Amniotic epithelial cell (primary cell): Measurements from ENCODE around the gene RBFOX1.

Experiments
- DNase-seq: peaks from one replicate; pipeline ENCODE4 v3.0.0-alpha.2; 2010; ENCODE audit warnings: low read depth

Gene RBFOX1

DNA sequence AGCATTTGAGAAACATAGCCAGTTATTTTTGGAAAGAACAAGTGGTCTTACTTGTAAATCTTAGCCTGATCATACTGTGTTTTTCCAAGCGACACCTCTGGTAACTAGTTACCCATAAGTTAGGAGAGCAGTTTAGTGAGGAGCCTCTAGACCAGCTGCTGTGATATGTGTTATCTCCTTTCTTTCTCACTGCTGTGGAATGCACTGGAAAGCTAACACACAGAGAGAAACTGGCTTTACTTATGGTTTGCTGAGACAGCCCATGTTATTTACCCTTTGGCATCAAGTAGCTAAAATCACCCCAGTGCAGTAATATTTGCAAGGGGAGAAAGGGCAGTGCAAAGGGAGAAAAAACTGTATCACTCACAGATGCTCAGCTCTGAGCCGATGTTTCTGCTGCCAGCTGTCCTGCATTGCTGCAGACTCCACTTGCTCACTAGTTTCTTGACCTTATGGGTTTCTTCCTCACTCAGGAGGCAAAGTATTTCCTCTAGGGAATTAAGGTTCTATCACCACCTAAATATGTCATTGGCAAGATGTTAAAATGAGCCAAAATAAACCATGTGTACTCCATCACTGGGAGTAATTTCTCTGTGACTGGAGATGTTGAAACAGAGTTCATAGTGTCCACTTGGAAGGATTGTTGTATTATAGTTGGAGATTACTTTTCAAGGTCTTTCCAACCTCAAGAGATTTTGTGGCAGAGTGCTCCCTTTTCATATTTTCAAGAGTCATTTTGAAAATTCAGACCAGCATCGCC lies 2.3 kb downstream of the RBFOX1 start:
- no peak for DNase-seq

DNA sequence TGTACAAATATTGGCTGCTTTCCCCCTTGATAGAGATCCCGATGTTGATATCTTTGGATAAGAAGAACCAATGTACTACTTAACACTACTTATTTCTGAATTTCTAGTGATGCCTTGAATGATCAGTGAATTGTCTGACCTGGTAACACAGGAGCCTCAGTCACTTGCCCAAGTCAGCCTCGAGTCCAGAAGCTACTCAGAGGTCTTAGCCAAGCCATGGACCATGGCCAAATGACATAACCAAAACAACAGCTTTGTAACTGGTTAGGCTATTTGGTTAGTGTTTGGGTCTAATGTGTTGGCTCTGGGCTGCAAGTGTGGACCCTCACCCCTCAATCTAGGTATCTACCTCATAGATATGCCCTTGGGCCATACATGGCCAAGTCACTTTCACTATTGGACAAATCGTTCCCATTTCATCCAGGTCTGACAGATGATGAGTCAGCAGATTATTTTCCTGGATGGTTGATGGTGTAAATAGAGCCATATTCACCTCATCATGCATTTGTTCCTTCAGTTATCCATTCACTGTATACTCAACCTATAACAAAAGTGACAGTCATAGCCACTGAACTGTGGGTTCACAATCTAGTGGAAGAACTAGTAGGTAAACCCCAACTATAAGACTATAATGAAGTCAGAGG lies 3.5 kb downstream of the RBFOX1 start:
- no peak for DNase-seq

DNA sequence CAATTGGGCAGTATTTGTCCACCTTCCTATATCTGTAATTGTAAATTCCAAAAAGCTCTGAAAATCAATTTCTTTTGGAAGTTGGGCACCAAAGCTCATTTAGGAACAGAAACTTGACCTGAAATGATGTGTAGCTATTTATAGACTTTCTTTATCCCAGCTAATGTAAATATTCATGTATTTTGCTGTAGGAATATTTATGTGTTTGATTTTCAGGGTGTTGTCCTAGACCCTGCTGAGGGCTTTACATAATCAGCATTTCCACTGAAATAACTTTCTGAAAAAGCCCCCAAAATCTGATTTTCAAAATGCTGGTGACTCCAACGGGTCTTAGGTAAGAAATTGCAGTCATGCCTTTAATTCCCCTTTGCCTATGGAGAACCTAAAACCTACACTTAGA lies 4.1 kb downstream of the RBFOX1 start:
- no peak for DNase-seq

- no peak for DNase-seq
Measured at GRCh38 chr16:7338826-7339225, 6.2 kb downstream of the RBFOX1 start.

DNA sequence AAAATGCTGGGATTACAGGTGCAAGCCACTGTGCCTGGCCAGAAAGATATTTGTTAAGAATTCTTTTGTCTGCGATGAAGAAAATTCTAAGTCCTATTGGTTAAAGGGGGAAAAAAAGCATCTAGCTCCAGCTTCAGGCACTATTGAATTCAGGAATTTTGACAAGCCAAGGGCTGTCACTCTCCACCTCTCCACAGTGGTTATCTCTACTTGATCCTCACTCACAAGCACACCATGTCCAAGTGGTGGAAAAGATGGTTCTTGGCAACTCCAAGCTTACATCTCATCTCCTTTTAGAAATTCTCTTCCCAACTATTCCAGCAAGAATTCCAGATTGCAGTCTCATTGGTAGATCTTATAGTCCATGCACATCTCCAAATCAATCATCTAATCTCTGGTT lies 7.1 kb downstream of the RBFOX1 start:
- DNase-seq, result no peak

DNA sequence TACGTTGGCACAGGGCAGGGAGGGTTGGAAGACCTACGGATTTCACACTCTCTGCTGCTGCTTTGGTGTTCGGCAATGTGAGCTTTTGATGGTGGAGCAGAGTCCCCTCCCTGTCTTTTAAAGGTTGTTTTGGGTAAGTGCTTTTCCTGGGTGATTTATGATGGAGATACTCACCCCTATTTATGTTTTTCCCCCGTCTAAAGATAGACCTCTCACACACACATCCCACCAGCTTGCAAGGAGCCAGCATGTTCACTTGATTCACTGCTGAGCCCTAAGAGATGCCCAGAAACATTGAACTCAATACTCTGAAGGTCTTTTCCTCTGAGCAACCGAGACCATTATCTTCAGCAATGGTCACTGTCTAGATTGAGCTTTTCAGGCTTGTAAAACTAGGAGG lies 8.3 kb downstream of the RBFOX1 start:
- no peak for DNase-seq

DNA sequence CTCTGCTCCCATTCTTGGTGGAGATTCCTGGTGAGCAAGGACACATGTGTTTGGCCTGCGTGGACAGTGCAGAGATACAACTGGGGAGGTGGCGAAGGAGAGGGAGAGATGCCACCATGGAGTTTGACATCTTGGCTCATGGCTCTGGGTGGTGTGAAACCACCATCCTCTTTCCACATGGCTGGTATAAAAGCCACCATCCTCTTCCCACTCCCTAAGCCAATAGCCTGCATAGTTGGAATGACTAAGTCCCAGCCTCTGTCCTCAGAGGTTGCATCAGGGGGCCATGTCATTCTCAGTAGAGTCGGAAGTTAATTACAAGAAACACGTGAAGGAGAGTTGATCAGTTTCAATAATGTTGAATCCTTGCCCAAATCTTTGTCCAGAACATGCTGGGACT lies 10.0 kb downstream of the RBFOX1 start:
- no peak for DNase-seq

DNA sequence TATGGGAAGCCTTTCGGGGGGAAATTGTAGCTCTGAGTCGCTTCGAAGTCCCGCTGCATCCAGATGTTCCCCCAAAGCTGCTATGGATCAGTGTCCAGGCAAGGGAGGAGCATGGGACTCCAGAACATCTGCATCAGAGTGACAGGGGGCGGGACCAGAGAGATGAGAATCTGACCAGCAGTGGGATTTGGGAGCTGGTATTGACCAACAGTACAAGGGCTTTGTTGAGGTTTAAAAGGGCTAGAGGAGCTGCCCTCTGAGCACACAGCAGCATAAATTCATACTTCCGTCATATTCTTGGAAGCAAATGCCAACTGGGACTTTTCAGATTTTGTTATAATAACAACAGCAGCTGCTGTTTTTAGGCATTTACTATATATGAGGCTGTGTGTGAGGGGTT lies 10.6 kb downstream of the RBFOX1 start:
- no peak for DNase-seq

- no peak for DNase-seq
Measured at GRCh38 chr16:7344830-7345780, 12.5 kb downstream of the RBFOX1 start.

DNA sequence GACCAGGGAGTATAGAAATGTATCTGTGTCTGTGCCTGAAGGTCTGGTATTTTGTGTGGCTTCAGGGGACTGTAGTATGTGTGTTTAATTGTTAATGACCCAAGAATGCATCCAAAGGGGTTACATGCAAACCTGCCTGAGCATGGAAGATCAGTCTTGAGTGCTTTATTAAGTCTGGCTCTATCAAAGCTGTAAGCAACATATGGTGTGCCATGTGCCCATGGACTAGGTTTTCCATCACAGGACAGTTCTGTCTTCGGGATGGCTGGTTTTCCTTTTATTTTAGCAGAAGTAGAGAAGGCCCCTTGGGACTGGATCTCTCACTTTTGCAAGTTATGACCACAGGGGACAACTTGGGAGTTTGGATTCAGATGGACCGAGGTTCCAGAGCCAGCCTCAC lies 18.2 kb downstream of the RBFOX1 start:
- no peak for DNase-seq

DNA sequence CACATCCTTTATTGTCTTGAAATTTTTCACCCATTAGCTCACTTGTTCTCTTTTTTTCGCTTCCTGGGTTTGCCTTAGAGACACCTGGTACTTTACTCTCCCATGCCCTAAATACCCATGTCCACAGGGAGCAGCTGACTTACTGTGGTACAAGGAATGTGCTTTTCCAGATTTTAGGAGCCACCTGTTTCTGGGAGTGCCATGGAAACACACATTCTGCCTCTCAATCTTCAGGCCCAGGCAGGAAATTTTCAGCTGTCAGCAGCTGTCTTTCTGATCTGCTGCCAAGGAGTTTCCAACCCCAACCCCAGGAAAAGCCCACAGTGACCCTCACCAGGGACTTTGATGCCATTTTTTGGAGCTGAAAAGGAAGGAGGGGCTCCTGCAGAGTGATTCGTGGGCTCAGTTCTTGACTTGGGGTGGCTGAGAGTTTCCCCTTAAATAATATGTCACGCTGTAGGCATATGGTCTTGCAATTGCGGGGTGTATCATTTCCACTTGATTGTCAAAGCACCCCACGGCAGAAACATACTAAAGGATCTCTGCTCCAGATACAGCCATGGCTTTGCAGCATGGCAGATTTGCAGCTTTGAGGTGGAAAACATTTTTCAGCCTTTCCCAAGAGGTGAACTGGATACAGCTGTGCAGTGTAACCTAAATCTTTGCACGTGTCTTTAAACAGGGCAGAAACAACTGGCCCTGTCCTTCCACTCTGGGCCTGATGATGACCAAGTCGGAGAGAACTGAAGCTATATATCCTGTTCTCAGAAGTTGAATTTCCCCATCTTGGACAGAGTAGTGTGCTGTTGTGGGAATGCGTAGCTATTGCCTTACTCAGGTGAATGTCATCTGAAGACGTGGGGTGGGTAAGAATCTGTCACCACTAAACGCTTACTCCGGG lies 19.2 kb downstream of the RBFOX1 start:
- no peak for DNase-seq

DNA sequence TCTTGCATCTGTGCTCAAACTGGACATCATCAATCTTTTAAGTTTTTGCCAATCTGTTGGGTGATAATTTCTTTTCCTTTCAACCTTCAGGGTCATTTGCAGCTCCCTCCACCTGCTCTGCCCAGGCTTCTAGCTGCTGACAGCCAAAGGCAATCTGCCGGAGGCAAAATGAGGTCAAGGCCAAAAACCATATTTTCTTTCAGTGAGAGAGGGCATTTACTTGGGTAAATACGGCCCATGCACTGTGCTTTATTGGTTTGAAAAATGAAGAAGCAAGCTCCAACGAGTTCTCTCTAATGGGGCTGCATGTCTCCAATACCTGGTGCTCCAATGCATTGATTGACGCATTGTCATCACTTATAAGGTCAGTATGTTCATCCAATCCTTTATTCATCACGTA lies 23.1 kb downstream of the RBFOX1 start:
- no peak for DNase-seq

GRCh38 chr16:7361416-7362129 lies 28.9 kb downstream of the RBFOX1 start:
- DNase-seq, result no peak

DNA sequence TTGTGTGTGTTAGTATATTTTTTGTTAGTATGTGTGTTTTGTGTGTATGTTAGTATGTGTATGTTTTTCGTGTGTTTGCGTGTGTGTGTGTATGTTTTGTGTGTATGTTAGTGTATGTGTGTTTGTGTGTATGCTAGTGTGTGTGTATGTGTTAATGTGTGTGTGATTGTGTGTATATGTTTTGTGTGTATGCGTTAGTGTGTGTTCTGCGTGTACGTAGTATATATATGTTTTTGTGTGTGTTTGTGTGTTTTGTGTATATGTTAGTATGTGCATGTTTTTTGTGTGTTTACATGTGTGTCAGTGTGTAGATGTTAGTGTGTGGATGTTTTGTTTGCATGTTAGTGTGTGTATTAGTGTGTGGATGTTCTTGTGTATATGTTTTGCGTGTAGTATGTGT lies 29.6 kb downstream of the RBFOX1 start:
- DNase-seq, result no peak

DNA sequence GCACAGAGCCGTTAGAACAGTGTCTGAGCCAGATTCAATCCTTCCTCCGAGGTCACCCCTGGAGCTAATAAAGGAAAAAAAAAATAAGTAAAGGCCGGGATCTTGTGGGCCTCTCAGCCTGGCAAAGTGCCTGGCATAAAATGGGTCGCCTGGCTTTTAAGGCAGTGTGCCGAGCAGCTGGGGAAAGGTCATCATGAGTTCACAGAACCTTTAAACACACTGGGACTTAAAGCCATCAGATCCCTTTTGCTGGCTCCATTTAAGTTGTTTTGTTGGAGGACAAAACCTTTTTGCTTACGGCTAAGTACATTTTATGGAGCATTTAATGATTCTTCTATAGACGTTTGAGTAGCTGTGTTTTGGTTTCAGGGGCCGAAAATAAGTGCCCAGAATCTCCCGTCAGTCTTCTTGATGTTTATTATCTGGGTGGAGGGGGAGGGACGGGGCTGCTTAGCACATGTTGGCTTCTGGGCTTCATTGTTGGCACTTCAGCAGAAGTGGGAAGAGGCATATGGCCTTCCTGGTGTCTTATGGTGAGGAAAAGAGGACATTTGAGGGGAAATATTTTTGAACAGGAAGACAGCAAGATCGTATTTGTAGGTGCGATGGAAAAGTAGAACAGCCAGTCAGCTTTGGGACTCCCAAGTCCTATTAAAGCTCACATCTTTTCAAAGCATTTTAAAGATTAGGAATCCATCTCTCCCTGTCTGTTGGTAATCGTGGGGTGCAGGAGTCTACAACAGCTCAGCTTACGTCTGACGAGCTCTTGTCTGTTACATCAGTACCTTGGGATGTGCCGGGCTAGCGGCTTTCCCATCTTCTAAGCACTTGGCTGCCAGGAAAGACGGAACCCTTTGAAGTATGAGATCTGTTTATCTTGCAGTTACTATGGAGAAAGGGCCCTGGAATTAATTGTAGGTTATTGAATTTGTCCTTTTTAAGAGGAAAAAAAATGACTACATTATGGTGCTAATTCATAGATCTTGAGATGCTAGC lies 31.1 kb downstream of the RBFOX1 start:
- no peak for DNase-seq

DNA sequence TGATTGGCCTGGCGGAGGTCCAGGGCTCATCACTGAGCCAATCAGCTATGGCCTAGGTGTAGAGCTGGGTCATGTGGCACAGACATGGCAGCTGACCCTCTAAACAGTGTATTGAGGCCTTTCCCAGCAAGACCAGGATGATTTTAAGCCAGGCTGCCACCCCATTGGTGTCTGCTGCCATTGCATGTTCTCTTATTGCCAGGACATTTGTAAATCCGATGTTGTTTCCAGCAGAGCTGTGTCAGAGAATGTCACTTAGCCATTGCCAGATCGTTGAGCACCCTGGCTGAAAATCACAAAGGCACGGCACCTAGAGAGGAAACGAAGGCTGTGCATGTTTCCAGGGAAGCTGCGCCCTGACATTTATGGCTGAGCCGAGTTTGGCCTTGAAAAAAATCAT lies 33.4 kb downstream of the RBFOX1 start:
- no peak for DNase-seq

- no peak for DNase-seq
Measured at GRCh38 chr16:7366993-7367880, 34.6 kb downstream of the RBFOX1 start.

DNA sequence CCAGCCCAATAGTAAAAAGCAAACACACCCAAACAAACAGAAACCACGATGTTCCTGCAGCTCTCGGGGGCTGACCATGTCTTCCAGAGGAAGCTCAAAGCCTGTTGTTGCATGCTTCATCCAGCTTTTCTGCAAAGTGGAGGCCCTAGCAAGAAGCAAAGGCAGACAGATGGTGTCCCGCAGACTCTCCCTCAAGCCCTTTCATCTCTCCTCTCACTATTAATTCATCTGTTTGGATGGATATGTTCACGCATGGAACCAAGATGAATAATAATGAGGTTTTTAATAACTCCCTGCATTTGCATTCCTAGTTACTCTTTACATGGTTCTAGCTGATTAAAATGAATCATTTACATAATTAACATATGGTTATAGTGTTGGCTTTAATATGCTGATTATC lies 36.6 kb downstream of the RBFOX1 start:
- DNase-seq, result no peak

DNA sequence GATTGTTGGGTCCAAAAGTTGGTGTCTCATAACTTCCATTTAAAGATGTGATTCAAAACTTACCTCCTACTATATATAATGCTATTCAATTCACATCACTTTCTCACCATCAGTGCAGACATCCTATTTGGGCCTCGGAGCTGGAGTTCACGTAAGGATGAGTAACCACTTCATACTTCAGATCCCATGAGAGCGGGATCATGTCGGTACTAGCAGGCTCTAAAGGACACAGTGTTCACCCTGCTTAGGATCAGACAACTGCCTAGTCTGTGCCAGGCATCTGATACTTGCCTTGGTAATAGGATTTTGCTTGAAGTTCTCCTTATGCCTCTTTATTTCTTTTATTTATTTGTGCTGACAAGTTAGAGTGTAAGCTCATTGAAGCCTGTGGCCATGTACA lies 39.5 kb downstream of the RBFOX1 start:
- DNase-seq, result no peak
